IPS-NIHi11 (cell line): ENCODE data around the gene SEZ6L.
"Not testable (repeated sequence)": the region's sequence is repeated elsewhere in the genome, so short reads cannot be mapped to it uniquely, and the experiment has no call there.

ENCODE experiments used
- DNase-seq: peaks from one replicate; pipeline ENCODE4 v3.0.0; 2012; ENCODE audit warnings: mixed read lengths, low spot score

The SEZ6L gene

GRCh38 chr22:26382782-26383181 is 213.5 kb downstream of the SEZ6L start:
- no peak for DNase-seq

DNA sequence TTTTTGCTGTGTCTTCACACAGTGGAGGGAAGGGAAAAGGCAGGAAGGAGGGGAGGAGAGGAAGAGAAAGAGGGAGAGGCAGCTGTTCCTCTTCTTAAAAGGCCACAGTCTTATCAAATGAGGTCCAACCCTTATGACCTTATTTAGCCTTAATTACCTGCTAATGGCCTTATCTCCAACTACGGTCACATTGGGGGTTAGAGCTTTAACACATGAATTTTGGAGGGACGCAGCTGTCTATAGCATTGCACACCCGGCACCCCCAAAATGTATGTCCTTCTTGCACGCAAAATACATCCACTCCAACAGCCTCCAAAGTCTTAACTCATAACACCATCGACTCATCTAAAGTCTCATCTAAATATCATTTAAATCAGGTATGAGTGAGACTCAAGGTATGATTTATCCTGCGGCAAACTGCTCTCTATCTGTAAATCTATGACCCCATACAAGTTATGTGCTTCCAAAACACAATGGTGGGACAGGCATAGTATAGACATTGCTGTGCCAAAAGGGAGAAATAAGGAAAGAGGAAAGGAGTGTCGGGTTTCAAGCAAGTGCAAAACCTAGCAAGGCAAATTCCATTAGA is 214.8 kb downstream of the SEZ6L start:
- DNase-seq: no peak

DNA sequence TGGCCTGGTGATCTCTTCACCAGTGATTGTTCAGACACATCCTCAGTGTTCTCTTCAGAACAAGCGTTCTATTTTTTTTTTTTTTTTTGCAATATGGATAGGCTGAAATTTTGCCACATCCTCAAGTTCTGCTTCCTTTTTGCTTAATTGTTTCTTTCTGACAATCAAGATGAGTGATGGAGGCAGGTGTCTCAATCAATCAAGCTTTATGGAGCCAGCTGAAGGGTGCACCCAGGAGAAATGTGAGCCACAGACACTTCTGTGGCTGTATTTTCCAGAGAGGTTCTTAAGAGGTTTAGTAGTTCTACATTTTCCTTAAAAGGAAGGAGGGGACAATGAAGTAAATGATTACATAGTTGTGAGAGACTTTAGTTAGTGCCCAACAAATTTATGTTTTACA is 215.9 kb downstream of the SEZ6L start:
- no peak for DNase-seq

DNA sequence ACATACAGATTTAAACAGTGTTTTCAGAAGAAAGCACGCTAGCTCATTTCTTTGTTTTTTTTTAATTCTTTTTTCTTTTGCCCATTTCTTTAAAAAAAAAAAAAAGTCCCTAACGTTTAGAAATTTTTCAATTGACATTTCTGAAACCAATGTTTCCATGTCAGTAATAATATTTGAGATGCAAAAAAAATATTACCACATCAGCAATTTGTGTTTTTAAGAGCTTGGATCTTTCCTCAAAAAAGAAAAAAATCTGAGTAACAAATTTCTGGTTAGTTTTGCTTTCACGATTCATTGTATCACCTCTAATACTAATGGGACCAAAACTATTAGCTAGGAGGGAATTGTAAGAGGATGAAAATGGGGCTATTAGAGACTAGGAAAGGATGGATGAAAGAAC is 219.9 kb downstream of the SEZ6L start:
- DNase-seq: no peak

DNA sequence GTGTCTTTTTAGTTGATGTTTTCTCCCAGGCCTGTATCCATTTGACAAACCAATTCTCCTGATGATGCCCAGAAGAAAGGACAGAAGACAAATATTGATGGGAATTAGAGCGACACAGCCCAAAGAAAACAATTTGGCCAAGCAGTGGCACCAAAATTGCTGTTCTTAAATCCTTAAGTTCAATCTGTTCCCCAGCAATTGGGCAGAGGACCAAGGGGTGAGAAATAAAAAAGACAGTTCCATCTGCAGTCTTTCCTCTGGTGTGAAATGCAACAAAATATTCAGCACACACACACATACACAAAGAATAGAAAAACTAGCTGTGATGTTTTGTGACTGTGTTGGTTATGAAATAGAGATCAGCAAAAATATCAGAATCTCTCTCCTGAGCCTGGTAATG is 221.8 kb downstream of the SEZ6L start:
- DNase-seq: no peak

DNA sequence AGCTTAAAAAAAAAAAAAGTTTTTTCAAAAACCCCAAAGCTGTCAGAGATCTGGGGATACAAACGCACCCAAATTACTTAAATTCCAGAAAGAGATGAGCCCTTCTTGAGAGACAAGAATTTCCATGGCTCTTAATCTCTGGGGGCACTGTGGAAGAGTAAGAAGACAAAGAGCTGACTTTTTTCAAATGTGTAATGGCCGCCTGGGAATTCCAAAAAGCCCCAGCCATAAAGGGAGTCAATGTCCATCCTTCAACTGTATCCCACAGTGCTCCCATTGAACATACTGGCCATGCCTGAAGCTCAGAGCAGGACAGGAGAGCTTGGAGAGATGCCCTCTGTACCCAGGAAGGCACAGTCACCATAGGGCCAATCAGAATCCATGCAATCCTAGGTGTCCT is 222.4 kb downstream of the SEZ6L start:
- no peak for DNase-seq

- peak; percentile 18 for DNase-seq
Observed at GRCh38 chr22:26393929-26394328, 224.7 kb downstream of the SEZ6L start.

DNA sequence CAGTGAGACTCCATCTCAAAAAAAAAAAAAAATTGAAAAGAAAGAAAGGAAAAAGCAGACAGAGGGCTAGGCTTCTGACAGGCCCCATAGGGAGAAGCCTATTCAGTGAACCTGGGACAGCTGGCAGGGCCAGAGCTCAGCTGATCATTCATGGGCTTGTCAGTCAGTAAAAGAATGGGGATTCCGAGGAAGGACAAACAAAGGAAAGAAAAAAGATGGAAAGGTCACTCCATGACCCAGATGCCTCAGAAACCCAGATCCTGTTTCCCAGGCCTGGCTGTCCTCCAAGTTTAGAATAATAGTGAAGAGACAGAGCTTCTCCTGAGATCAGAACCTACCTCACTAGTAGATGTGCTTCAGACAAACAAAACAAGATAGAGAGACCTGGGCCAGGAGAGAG is 225.5 kb downstream of the SEZ6L start:
- DNase-seq: peak; percentile 54

DNA sequence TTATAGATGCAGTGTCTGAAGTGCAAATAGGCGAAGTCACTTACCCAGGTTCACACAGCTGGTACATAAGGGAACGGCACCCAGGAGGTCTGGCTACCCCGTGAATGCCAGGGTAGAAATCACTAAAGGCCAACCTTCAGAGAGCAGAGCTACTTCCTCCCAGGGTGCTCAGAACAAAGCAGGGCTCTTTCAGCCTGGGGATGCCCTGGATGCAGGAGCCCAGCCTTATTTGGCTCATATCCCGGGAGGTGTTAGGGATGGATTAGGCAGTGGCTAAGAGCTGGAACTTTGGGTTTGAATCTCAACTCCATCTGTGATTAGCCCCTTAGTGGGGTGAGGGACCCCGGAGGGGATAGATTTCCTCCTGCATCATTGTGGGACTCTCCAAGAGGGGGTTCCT is 226.7 kb downstream of the SEZ6L start:
- peak; percentile 35 for DNase-seq

DNA sequence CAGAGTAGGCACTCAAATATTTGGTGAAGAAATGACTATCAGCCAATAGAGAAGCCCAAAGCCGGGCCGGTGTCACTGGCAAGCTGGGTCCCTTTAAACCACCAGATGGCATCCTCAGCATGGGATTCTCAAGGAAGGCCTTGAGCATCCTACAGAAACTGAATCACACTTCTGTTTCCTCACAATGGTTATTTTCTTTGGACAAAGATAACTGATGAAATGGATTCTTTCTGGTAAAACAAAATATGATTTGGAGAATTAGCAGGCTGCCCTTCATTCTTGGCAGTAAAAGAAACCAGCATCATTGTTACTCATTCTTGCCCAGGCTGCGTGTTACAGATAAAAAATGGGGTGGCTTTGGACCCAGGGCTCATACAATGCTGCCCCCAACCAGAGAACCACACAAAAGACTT is 229.5 kb downstream of the SEZ6L start:
- peak; percentile 59 for DNase-seq

- DNase-seq: no peak
Observed at GRCh38 chr22:26399289-26399688, 230.0 kb downstream of the SEZ6L start.

DNA sequence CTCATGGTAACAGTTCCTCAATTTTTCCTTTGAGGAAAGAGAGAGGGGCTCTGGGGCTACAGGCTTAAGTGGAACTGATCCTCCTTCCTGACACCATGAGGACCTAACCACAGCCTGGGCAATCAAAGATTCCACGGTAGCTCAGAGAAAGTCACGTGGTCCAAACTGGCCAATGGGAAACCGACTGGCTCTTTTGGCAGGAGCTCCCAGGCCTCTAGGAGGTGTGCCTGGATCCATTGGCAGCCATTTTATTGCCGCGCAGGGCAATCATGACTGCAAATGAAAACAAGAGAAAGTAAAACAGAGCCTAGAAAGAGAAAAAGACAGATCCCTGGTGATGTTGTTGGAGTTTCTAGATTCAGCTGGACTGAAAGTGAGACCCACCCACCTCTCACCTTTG is 232.5 kb downstream of the SEZ6L start:
- DNase-seq: no peak

- DNase-seq: no peak
Observed at GRCh38 chr22:26404851-26405421, 235.7 kb downstream of the SEZ6L start.

- no peak for DNase-seq
Observed at GRCh38 chr22:26406118-26406517, 236.9 kb downstream of the SEZ6L start.

DNA sequence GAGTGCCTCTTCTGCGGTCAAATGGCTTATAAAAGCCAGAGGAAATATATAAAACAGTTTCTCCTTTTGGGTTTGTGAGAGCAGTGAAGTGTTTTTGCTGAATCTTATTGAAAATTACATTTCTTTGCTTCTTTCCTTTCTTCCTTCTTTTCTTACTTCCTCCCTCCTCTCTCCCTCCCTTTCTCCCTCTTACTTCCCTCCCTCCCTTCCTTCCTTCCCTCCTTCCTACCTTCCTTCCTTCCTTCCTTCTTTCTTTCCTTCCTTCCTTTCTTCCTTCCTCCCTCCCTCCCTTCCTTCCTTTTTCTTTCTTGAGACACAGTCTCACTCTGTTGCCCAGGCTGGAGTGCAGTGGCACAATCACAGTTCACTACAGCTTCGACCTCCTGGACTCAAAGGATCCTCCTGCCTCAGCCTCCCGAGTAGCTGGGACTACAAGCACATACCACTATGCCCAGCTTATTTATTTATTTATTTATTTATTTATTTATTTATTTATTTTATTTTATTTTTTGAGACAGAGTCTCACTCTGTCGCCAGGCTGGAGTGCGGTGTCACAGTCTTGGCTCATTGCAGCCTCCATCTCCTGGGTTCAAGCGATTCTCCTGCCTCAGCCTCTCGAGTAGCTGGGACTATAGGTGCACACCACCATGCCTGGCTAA is 239.4 kb downstream of the SEZ6L start:
- not testable (repeated sequence) for DNase-seq

DNA sequence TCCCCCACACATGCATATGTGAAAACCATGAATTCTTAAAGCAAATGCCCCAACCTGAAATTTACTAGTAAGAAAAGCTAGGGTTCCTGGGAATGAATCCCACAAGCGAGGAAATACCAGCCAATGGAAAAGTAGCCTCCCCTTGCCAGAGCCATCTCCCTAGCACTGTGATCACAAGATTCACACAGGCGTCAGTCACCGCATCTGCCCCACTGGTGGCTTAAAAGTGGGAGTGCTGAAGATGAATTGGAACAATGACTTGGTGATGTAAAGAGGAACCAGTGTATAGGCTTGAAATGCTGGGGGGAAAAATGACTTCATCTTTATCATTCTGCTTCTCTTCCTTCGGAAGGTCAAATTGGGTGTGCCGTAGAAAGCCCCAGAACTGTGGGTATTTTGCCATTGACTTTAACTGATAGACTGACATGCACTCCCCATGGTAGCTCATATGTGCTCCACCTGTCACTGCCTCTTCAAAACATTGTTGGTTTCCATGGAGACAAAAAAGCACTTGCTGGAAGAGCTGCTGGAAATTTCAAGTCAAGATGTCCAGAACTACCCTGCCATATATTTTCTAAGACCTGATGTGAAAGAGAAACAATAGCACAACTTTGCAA is 240.6 kb downstream of the SEZ6L start:
- DNase-seq: no peak

DNA sequence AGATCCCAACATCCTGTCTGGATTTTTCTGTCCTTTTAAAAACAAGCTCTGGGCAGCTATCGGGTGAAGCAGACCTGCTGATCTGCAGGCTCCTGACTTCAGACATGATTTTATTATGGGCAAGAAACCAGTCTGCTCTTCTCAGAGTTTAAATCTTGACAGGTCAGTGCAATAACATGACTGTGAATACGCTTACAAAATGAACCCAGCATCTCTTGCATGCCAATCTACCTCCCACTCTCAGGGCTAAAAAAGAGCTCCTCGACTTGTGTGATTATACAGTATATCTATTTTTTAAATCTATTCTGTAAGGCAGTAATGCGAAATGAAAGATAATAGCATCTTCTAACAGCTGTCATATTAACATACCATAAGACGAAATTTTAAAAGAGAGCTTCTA is 241.1 kb downstream of the SEZ6L start:
- DNase-seq: no peak

DNA sequence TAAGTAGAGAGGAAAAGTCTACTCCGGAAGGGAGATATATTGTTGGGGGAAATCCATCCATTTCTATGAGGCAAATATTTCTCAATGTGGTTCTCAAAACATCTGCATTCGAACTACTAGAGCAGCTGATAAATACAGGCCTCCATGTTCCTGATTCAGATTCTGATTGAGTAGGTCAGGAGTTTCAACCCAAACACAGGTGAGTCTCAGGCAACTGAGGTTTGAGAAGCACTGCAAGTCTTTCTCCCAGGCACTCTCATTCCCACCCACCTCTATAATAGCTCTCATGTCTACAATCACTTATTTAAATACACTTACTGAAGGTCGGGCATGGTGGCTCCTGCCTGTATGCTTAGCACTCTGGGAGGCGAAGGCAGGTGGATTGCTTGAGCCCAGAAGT is 245.1 kb downstream of the SEZ6L start:
- DNase-seq: no peak

DNA sequence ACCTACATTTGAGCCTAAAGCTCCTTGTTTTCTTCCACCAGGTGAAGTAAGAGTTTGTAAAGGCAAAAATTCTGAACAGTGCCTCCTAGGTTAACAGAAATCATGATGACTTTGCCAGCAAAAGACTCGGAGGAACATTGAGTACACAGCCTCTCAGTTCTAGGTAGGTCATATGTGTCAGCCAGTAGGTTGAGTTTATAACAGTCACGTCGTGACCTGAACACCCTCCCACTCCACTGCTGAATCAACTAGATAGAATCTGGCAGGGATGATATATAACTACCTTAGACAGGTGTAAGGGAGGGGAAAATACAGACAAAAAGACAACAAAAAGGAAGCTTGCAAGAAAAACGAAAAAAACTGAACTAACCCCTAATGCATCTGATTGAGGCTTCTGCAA is 247.0 kb downstream of the SEZ6L start:
- DNase-seq: no peak

GRCh38 chr22:26416670-26417276 is 247.5 kb downstream of the SEZ6L start:
- DNase-seq: peak; percentile 70

DNA sequence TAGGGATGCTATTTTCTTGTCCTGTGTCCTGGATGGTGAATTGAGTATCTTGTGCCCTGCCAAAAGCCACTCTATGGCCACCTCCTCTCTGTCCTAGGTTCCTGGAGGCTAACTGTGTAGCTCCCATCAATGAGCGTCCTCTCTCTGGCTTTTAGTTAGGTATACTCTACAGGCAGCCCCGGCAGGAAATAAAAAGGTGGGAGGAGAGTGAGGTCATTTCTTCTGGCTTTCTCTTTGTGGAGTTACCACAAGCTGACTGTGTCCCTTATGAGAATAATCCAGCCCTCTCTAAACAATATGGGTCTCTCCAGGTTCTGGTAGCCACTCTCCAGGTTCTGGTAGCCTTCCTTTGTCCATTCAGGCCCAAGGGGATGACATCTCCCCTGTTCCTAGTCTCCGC is 248.1 kb downstream of the SEZ6L start:
- DNase-seq: no peak

- DNase-seq: no peak
Observed at GRCh38 chr22:26418620-26419019, 249.4 kb downstream of the SEZ6L start.

DNA sequence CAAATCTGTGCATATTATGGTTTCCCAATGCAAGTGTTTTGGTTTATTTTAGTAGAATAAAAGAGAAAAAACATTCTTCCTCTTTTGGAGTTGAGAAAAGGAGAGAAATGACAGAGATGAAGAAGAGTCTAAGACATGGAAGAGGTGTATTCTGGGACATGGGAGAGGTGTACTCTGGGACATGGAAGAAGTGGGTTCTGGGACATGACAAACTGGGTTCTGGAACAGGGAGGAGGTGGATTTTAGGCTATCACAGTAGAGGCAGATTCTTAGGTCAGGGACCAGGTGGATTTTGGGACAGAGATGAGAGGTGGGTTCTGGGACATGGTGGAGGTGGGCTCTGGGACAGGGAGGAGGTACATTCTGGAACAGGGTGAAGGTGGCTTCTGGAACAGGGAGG is 257.7 kb downstream of the SEZ6L start:
- DNase-seq: no peak
